K562 (cell line): Measurements from ENCODE around the gene PRKCQ. TPM values are rescaled to one million over a fixed set of nuclear protein-coding genes. Genes with fewer than 3 reads are reported as not detected.

Experiments used
- JUNB ChIP-seq: fragments of 450-650 bp; formaldehyde crosslinking; conservative IDR thresholded peaks from 2 replicates; pipeline ENCODE4 v1.4.0; 2020; ENCODE audit warnings: mild to moderate bottlenecking
- MEIS2 ChIP-seq: fragments of 450-650 bp; IDR thresholded peaks from 2 replicates; pipeline ENCODE4 v1.6.1; 2014; ENCODE audit warnings: mild to moderate bottlenecking; ENCODE audit not compliant: partially characterized antibody
- ZZZ3 ChIP-seq: fragments of 450-650 bp; IDR thresholded peaks from 2 replicates; pipeline ENCODE4 v1.6.1; 2016; ENCODE audit warnings: antibody characterized with exemption, mild to moderate bottlenecking, moderate library complexity
- polyA plus RNA-seq, 8 experiments: library from polyadenylated mRNA; depleted of rRNA in 4 of 8; stranded (reverse) in 5 of 8; unstranded in 3 of 8; fragments of >200 nt; fragmentation: Nextera tagmentation in 2 of 8; fragmentation: Illumina TruSeq in 1 of 8; extraction: Ambion mirVana in 2 of 8; extraction: Trizol in 1 of 8; gene quantifications; 2 replicates each; pipeline versions ENCODE4 v1.2.1 to v1.2.3, GENCODE V29; 2011 to 2014; ENCODE audit warnings: inconsistent platforms in 1 of 8, missing spikeins in 1 of 8
- total RNA-seq, 7 experiments: library from RNA; depleted of rRNA in 6 of 7; stranded (reverse); fragments of >200 nt in 6 of 7; fragmentation: Illumina TruSeq in 2 of 7; extraction: Trizol in 2 of 7; gene quantifications; 2 replicates each; pipeline versions ENCODE4 v1.2.1 to v1.2.3, GENCODE V29; 2011 to 2021; ENCODE audit warnings: low replicate concordance in 1 of 7
- TF ChIP-seq, protein P1 (sequence below): fragments of 200-600 bp; sonication (generic); IDR thresholded peaks from one replicate; pipeline ENCODE4 v1.6.1; 2012; ENCODE audit warnings: mild to moderate bottlenecking, low read depth, low read length, inconsistent platforms

Gene PRKCQ
- total and polyA plus RNA-seq, 9 of the 15 experiments (the other 6 are each of a cell fraction or from before 2014, with no cell fraction given): 4.4 to 23.3 (median 14.6) TPM

DNA sequence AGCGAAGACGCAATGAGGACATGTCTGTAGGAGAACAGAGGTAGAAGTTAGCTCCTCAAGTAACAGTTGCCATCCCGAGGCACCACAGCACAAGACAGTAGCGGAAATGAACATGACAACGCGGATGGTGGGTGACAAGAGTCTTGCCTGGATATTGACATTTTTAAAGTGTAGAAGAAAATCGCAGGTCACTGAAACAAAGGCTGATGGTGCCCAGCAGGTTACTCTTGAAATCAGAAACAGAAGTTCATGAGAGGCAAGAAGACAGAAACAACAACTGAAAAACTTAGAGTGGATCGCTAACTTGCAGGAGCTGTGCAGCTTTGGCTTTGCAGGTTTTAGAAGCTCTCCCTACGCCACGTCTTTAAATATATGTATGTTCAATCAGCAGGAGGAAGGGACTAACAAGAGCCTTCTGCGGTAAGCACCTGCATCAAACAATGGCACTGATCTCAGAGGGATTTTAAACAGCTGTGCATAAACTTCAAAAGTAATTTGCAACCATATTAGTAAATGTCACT lies 1.8 kb downstream of the PRKCQ start (continued):
- TF ChIP-seq, protein P1, sequence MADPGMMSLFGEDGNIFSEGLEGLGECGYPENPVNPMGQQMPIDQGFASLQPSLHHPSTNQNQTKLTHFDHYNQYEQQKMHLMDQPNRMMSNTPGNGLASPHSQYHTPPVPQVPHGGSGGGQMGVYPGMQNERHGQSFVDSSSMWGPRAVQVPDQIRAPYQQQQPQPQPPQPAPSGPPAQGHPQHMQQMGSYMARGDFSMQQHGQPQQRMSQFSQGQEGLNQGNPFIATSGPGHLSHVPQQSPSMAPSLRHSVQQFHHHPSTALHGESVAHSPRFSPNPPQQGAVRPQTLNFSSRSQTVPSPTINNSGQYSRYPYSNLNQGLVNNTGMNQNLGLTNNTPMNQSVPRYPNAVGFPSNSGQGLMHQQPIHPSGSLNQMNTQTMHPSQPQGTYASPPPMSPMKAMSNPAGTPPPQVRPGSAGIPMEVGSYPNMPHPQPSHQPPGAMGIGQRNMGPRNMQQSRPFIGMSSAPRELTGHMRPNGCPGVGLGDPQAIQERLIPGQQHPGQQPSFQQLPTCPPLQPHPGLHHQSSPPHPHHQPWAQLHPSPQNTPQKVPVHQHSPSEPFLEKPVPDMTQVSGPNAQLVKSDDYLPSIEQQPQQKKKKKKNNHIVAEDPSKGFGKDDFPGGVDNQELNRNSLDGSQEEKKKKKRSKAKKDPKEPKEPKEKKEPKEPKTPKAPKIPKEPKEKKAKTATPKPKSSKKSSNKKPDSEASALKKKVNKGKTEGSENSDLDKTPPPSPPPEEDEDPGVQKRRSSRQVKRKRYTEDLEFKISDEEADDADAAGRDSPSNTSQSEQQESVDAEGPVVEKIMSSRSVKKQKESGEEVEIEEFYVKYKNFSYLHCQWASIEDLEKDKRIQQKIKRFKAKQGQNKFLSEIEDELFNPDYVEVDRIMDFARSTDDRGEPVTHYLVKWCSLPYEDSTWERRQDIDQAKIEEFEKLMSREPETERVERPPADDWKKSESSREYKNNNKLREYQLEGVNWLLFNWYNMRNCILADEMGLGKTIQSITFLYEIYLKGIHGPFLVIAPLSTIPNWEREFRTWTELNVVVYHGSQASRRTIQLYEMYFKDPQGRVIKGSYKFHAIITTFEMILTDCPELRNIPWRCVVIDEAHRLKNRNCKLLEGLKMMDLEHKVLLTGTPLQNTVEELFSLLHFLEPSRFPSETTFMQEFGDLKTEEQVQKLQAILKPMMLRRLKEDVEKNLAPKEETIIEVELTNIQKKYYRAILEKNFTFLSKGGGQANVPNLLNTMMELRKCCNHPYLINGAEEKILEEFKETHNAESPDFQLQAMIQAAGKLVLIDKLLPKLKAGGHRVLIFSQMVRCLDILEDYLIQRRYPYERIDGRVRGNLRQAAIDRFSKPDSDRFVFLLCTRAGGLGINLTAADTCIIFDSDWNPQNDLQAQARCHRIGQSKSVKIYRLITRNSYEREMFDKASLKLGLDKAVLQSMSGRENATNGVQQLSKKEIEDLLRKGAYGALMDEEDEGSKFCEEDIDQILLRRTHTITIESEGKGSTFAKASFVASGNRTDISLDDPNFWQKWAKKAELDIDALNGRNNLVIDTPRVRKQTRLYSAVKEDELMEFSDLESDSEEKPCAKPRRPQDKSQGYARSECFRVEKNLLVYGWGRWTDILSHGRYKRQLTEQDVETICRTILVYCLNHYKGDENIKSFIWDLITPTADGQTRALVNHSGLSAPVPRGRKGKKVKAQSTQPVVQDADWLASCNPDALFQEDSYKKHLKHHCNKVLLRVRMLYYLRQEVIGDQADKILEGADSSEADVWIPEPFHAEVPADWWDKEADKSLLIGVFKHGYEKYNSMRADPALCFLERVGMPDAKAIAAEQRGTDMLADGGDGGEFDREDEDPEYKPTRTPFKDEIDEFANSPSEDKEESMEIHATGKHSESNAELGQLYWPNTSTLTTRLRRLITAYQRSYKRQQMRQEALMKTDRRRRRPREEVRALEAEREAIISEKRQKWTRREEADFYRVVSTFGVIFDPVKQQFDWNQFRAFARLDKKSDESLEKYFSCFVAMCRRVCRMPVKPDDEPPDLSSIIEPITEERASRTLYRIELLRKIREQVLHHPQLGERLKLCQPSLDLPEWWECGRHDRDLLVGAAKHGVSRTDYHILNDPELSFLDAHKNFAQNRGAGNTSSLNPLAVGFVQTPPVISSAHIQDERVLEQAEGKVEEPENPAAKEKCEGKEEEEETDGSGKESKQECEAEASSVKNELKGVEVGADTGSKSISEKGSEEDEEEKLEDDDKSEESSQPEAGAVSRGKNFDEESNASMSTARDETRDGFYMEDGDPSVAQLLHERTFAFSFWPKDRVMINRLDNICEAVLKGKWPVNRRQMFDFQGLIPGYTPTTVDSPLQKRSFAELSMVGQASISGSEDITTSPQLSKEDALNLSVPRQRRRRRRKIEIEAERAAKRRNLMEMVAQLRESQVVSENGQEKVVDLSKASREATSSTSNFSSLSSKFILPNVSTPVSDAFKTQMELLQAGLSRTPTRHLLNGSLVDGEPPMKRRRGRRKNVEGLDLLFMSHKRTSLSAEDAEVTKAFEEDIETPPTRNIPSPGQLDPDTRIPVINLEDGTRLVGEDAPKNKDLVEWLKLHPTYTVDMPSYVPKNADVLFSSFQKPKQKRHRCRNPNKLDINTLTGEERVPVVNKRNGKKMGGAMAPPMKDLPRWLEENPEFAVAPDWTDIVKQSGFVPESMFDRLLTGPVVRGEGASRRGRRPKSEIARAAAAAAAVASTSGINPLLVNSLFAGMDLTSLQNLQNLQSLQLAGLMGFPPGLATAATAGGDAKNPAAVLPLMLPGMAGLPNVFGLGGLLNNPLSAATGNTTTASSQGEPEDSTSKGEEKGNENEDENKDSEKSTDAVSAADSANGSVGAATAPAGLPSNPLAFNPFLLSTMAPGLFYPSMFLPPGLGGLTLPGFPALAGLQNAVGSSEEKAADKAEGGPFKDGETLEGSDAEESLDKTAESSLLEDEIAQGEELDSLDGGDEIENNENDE: no peak
- TF ChIP-seq ZZZ3 (no peak), JUNB (CRISPR knock-in tag) (no peak), MEIS2 (peak; percentile 19)
